Measurements from ENCODE around the gene FYCO1. TPM values are rescaled to one million over a fixed set of nuclear protein-coding genes. Genes with fewer than 3 reads are reported as not detected.

The FYCO1 gene
- total and polyA plus RNA-seq, 9 of the 15 experiments (the other 6 are each of a cell fraction or from before 2014, with no cell fraction given), result 2.1 to 13.8 (median 7.4) TPM

DNA sequence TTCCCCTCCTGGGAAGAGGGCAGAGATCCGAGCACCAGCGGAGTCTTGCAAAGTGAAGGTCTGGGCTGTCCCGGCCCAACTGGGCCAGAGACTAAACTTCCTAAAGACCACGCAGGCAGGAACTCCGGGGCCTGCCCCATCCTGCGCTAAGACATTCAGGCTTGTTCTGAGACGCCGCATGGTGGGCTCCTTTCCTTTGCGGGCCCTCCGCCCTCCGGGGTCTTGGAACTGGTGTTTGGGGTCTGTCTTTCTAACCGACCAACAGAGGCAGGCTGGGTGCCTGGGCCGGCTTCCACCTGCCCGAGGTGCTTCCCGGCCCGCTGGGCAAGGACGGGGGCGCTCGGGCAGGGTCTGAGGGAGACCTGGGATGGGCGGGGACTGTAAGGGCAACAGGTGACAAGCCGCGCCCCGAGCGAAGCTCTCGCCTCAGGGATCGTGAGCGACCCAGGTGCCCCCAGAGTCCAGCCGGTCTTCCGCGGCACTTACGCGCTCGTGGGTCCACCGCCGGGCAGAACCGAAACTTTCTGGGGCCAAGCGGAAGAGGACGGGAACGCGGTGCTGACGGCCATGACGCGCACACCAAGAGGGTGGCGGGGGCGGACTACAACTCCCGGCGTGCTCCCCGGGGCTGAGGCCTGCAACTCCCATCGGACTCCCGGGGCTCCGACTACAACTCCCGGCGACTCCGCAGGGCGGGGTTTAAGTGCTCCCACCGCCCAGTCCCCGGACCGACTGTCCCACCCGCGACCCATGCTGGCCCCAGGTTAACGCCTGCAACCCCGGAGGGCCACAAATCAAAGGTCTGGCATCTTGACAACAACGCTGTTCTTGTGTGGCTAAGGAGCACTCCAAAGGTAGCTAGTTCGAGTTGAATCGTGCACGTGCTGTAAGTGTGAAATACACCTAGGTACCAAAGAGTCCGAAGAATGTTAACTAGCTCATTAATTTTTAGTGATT lies at the start of gene FYCO1 (continued):
- TF ChIP-seq, protein P1, sequence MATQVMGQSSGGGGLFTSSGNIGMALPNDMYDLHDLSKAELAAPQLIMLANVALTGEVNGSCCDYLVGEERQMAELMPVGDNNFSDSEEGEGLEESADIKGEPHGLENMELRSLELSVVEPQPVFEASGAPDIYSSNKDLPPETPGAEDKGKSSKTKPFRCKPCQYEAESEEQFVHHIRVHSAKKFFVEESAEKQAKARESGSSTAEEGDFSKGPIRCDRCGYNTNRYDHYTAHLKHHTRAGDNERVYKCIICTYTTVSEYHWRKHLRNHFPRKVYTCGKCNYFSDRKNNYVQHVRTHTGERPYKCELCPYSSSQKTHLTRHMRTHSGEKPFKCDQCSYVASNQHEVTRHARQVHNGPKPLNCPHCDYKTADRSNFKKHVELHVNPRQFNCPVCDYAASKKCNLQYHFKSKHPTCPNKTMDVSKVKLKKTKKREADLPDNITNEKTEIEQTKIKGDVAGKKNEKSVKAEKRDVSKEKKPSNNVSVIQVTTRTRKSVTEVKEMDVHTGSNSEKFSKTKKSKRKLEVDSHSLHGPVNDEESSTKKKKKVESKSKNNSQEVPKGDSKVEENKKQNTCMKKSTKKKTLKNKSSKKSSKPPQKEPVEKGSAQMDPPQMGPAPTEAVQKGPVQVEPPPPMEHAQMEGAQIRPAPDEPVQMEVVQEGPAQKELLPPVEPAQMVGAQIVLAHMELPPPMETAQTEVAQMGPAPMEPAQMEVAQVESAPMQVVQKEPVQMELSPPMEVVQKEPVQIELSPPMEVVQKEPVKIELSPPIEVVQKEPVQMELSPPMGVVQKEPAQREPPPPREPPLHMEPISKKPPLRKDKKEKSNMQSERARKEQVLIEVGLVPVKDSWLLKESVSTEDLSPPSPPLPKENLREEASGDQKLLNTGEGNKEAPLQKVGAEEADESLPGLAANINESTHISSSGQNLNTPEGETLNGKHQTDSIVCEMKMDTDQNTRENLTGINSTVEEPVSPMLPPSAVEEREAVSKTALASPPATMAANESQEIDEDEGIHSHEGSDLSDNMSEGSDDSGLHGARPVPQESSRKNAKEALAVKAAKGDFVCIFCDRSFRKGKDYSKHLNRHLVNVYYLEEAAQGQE (IDR thresholded peaks at IDR 0.05; ENCODE audit: borderline replicate concordance), result peak; percentile 55
- TF ChIP-seq, protein P1 (CRISPR knock-in tag; IDR thresholded peaks at IDR 0.05; ENCODE audit: low read depth), result peak; percentile 65
- TF ChIP-seq, protein P2, sequence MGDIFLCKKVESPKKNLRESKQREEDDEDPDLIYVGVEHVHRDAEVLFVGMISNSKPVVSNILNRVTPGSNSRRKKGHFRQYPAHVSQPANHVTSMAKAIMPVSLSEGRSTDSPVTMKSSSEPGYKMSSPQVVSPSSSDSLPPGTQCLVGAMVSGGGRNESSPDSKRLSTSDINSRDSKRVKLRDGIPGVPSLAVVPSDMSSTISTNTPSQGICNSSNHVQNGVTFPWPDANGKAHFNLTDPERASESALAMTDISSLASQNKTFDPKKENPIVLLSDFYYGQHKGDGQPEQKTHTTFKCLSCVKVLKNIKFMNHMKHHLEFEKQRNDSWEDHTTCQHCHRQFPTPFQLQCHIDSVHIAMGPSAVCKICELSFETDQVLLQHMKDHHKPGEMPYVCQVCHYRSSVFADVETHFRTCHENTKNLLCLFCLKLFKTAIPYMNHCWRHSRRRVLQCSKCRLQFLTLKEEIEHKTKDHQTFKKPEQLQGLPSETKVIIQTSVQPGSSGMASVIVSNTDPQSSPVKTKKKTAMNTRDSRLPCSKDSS (IDR thresholded peaks at IDR 0.05; ENCODE audit: low read depth, partially characterized antibody), result no peak
- no peak for TF ChIP-seq KAT2B (IDR thresholded peaks at IDR 0.05; ENCODE audit: low read depth, low read length)
- TF ChIP-seq, protein P3, sequence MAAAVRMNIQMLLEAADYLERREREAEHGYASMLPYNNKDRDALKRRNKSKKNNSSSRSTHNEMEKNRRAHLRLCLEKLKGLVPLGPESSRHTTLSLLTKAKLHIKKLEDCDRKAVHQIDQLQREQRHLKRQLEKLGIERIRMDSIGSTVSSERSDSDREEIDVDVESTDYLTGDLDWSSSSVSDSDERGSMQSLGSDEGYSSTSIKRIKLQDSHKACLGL (CRISPR knock-in tag; IDR thresholded peaks at IDR 0.05; ENCODE audit: borderline replicate concordance, poor library complexity, severe bottlenecking), result no peak
- peak; percentile 50; the same call in 1 of the 2 replicates for TF ChIP-seq JUN (IDR thresholded peaks at IDR 0.05; ENCODE audit: borderline replicate concordance, low read depth, low read length)
- TF ChIP-seq JUN (CRISPR knock-in tag; IDR thresholded peaks at IDR 0.05; ENCODE audit: borderline replicate concordance), result no peak; the same call in 1 of the 2 replicates
- peak; percentile 60; the same call in 1 of the 2 replicates for TF ChIP-seq DIDO1 (tag; IDR thresholded peaks at IDR 0.05; ENCODE audit: low read depth)
- no peak for TF ChIP-seq RBM14 (IDR thresholded peaks at IDR 0.05; ENCODE audit: borderline replicate concordance, insufficient read depth, low read depth, low read length)
- TF ChIP-seq ZNF644 (tag; IDR thresholded peaks at IDR 0.05; ENCODE audit: low read depth), result peak; percentile 94
- TF ChIP-seq, protein P4, sequence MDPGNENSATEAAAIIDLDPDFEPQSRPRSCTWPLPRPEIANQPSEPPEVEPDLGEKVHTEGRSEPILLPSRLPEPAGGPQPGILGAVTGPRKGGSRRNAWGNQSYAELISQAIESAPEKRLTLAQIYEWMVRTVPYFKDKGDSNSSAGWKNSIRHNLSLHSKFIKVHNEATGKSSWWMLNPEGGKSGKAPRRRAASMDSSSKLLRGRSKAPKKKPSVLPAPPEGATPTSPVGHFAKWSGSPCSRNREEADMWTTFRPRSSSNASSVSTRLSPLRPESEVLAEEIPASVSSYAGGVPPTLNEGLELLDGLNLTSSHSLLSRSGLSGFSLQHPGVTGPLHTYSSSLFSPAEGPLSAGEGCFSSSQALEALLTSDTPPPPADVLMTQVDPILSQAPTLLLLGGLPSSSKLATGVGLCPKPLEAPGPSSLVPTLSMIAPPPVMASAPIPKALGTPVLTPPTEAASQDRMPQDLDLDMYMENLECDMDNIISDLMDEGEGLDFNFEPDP (CRISPR knock-in tag; IDR thresholded peaks at IDR 0.05), result no peak
- TF ChIP-seq MTA1 (IDR thresholded peaks at IDR 0.05; ENCODE audit: borderline replicate concordance), result peak; percentile 56; the same call in 1 of the 2 replicates
- TF ChIP-seq BRD4 (IDR thresholded peaks at IDR 0.05), result no peak

Measured in K562 (cell line).